ENCODE data around the gene C1orf35.

C1orf35 gene

DNA sequence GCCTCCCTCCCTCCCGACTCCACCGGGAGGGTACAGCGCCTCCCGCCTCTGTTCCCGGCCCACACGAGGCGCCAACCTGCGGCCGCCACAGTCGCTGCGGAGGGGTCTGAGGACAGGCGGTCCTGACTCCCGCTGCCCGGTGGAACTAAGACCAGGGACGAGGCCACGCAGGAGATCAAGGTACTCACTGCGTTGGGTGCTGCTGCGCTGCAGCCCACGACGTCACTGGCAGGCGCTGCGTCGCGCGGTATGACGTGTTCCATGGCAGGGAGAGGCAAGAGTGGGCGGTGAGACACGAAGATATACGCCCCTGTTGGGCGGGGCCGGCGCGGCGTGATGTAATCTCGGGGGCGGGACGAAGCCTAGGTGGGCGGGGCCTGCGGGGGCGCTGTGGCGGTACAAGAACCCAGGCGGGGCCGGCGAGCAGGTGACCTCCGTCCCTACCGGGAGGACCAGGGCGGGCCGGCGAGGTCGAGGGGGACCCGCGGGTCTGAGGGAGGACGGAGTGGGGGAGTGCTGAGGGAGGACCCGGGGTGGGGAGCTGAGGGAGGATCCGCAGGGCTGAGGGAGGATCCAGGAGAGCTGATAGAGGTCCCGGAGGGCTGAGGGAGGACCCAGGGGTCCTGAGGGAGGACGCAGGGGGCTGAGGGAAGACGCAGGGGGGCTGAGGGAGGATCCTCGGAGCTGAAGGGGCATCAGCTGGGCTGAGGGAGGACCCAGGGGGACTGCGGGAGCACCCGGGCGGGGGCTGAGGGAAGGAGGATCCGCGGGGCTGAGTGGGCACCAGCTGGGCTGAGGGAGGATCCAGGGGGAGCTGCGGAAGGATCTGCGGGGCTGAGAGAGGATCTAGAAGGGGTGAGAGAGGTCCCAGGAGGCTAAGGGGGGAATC lies 6.2 kb upstream of the C1orf35 start, which contains the start of gene MRPL55:
TSS of gene MRPL55 (minus strand) at position 227 of the 889 bp plus-strand sequence. CDS start 1,039 bp downstream, outside the sequence.
- DNase-seq (ENCODE audit: low read depth in 2 of 2): peak; percentile 99 to 100

DNA sequence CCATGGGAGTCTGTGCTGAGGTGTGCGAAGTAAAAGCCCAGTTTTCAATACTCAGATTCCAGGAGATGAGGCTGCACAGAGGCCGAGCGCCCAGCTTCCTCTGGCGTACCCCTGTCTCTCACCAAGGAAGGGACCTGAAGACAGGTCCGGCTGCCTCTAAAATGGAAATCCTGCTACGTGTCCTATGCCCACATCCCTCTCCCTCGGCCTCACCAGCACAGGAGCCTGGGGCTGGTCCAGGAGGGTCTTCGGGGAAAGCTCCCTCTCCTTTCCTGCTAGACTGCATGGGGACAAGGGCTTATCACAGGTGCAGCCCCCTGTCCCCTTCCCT lies 5.6 kb upstream of the C1orf35 start:
- no peak for DNase-seq (ENCODE audit: low read depth in 2 of 2)

DNA sequence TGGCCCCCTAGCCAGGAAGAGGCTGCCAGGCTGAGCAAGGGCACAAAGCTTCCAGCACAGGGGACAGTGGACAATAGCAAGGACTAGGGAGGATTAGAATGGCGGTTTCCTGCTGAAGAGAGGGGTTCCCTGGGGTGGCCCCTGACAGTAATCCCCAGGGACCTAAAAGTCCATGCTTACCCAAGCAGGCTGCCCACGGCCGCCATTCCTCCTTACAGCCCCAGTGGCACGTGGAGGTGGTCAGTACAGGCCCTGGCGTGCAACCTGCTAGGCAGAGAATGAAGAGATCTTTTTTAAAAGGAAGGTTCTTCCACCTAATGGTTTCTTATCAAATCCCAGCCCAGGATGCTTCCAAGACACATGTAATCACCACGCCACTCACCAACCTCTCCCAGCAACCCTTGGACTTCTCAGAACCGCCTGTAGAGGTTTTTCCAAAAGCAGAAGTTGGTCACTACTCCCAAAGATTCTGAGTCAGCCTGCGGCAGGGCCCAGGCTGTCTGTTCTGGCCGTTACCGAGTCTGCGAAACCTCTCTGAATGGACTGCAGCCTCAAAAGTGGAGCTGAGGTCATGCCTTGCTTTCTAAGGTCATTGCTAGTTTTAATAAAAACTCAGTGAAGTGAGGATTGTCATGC lies 5.0 kb upstream of the C1orf35 start:
- no peak for DNase-seq (ENCODE audit: low read depth in 2 of 2)

DNA sequence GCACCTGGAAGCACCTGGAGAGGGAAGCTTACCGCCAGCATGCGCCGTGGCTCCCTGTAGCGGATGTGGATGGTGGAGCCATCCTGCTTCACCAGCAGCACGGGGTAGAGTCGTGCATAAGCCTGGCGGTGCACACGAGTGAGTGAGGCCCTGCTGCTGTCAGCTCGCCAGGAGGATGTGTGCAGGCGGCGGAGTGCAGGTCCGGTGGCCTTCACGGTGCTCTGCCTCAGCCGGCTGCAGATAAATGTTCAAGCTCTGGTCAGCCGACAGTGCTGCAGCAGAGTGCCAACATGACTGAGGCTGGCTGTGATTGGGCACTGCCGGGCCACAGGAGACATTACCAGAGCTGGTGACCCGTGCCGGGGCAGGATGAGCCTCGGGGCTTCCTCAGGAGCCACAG lies 4.5 kb upstream of the C1orf35 start:
- no peak for DNase-seq (ENCODE audit: low read depth in 2 of 2)

DNA sequence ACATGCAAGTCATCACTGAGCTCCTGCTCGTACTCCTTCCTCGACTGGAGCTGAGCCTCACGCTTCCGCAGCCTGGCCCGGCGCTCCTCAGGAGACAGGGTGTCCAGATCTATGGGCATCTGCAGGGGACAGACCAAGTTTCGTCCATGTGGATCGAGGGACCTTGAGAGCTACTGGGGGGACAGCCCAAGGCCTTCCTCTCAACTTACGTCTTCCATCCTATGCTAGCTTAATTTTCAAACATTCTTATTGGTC lies 3.6 kb upstream of the C1orf35 start:
- no peak for DNase-seq (ENCODE audit: low read depth in 2 of 2)

DNA sequence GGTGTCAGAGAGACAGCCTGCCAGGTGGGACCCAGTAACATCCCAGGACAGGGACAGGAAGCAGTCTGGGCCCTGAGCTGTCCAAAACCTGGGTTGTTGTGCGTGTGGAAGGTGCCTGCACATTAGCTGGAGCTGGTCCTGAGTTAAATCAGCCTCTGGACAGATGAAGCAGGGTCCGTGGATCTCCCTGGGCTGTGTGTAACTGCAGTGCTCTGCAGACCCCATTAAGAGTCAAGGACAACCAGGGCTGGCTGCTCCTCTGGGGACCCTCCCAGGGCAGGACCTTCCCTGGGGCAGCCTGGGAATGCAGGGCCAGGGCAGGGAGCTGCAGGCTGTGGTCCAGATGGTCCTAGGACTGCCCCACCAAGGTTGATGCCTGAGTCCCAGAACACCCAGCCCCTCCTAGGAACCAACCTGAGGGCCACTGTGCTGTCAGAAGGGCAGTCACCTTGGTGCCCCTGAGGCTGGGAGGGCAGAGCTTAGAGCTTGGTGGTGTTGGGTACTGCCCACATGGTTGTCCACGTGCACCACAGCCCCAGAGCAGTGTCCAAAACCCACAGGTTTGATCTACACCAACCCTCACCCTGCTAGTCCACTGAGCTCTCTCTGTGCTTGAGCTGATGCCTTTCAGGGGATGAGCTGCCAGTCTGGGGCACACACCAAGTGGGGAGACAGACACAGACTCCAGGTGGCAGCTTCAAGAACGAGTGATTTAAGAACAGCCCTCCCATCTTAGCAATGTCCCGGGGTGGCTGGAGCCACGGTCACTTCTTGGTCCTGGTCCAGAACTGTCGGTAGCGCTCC lies 3.1 kb upstream of the C1orf35 start:
- no peak for DNase-seq (ENCODE audit: low read depth in 2 of 2)

DNA sequence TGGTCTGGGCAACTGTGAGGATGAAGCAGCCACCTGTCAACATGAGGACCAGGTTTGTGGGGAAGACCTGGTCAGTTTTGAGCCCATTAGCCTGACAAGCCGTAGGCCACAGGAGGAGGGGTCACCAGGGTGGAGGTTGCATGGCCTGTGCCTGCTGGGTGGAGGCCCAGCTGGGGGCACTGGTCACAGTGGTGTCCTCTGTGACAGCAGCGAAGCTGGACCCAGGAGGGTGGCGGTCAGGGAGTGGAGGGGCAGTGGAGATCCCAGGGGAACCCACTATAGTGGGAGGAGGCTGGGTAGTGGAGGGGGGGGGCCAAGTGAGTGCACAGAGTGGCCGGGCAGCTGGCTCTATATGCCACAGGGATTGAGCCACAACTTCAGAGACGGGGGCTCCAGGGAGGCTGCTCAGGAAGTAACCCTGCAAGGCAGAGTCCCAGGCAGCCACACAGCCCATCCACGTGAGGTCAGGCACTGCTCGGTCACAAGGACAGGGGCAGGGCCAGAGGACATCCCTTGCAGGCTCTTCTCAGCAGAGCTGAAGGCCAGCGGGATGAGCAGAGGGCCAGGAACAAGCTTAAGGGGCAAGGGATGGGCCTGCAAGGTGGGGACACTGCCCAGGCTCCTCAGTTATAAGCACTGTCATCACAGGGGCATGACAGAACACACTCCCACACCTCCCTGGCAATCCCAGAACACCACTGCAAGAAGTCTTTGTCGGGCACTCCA lies 2.3 kb upstream of the C1orf35 start:
- DNase-seq (ENCODE audit: low read depth in 2 of 2): no peak

DNA sequence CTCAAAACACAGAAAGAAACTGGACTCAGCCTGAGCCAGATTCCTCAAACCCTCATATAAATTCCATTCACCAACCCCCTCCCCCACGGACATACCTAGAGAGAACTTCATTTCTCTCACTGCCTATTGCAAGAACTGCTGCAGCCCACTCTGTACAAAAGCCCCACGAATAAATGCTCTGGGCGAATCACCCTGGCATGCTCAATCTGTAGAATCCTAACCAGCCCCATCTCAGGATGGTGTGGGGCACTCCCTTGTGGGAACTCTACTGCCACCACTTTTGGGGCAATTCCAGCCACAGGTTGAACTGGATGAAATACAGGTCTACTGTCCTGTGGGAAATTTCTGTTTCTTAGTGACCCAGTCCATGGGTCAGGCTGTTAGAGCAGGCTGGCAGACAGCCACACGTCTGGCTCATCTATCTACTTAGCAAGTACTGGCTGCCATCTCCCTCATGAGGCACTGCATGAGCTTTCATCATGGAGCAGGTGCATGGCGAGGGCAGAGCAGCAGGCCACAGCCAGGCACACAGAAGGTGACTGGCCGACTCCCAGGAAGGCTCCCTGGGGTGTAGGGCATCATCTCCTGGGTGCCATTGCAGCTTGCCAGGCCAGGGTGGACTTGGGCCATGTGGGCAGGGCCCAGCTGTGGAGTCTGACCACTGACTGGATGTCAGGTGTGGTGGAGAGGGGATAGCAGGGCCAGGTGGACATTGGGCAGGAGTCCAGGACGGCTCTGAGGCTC lies 1.6 kb upstream of the C1orf35 start:
- DNase-seq (ENCODE audit: low read depth in 2 of 2): no peak

DNA sequence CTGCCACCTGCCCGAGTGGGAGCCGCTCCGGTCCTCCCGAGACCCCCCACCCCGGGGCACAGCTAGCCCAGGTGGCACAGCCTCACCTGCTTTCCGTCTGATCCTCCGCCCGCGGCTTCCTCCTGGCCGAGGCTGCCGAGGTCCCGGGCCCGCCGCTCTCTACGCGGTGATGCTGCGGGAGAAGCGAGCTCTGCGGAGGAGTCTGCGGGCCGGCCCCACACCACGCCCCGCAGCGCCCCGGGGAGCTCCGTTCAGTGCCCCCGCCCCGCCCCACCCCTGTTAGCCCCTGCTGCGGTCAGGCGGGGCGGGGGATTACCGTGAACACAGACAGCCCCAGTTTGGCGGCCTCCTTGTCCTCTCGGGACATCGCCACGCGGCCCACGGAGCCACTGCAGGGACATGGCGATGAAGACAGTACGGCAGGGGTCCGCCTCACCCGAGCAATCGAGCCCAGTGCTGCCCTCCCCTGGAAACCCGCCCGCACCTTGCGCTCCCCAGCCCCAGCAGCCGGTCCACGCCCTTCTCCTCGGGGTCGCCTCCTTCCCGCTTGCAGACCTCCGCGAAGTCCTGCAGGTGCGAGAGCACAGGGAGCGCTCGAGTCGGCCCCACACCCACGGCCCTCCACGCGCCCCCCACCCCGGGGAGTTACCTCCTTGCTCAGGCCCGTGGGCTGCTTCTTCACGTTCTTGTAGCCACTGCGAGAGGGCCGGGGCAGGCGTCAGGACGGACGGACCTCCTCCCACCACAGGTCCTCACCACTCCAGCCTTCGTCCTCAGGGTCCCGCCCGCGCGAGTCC lies 933 bp downstream of the C1orf35 start:
- DNase-seq (ENCODE audit: low read depth in 2 of 2): no peak

DNA sequence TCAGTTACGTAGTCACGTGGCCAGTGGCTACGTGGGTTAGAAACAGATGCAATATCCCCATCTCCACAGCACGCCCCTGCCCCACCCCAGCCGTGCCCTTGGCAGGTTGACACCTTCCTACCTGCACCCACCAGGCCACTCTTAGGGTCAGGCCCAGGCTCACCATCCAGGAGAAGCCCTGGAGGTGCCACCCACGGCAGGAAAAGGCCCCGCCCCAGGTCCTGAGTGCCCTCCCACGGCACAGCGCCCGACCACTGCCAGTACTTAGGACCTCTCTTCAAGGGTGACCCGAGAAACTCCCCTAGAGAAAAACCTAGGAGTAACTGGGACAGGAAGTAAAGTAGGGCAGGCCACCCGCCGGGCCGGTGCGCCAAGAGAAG lies 1.5 kb downstream of the C1orf35 start:
- no peak for DNase-seq (ENCODE audit: low read depth in 2 of 2)

DNA sequence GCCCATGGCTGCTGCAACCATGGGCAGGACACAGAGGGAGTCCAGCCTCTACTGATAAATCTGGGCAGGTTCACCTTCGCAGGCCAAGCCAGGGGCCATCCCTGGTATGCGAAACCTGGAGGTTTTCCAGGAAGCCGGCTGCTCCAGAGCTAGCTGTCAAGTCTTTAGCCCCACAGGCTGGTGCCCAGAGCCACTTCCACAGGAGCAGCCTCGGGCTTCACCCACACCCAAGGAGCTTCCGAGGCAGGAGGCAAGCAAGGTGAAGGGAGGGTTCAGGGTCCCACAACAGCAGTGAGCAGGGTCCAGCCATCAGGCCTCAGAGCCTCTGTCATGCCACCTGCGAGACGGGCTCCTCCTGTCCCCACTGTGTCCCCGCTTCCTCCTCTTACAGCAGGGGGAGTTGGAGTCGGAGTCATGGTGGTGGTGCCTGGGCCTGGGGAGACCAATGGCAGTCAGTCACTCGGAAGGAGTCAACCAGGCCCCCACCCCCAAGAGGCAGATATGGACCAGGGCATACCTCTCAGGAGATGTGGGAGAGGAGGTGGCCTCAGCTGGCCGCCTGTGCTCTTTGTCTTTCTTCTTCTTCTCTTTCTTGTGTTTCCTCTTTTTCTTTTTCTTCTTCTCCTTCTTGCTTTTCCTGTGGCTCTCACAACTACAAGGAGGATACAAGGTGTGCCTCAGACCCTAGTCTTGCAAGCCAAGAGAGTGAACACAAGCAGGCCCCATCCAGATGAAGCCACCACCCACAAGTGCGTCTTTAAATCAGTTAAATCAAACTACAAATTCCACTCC lies 2.1 kb downstream of the C1orf35 start:
- no peak for DNase-seq (ENCODE audit: low read depth in 2 of 2)

DNA sequence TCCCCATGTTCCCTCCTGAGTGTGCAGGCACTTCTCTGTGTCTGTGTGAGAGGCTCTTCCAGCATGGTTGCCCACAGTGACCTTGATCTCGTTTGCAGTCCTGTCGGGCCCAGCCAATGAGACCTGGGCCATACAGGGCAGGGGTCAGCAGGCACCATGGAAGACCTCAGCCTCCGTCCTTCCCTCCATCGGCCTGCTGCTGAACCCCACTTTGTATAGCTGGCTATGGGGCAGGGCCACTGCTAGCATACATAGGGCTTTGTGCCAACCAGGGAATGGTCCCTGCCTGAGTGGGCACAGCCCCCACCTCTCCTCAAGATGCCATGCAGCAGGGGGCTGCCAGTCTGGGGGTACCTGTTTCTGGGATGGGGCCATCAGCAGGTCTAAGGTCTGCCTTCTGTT lies 3.8 kb downstream of the C1orf35 start:
- DNase-seq (ENCODE audit: low read depth in 2 of 2): no peak

DNA sequence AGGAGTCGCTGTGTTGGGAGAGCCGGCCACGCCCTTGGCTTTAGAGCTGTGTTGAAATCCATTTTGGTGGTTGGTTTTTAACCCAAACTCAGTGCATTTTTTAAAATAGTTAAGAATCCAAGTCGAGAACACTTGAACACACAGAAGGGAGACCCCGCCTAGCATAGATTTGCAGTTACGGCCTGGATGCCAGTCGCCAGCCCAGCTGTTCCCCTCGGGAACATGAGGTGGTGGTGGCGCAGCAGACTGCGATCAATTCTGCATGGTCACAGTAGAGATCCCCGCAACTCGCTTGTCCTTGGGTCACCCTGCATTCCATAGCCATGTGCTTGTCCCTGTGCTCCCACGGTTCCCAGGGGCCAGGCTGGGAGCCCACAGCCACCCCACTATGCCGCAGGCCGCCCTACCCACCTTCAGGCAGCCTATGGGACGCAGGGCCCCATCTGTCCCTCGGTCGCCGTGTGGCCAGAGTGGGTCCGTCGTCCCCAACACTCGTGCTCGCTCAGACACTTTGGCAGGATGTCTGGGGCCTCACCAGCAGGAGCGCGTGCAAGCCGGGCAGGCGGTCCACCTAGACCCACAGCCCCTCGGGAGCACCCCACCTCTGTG lies 4.7 kb downstream of the C1orf35 start:
- no peak for DNase-seq (ENCODE audit: low read depth in 2 of 2)

DNA sequence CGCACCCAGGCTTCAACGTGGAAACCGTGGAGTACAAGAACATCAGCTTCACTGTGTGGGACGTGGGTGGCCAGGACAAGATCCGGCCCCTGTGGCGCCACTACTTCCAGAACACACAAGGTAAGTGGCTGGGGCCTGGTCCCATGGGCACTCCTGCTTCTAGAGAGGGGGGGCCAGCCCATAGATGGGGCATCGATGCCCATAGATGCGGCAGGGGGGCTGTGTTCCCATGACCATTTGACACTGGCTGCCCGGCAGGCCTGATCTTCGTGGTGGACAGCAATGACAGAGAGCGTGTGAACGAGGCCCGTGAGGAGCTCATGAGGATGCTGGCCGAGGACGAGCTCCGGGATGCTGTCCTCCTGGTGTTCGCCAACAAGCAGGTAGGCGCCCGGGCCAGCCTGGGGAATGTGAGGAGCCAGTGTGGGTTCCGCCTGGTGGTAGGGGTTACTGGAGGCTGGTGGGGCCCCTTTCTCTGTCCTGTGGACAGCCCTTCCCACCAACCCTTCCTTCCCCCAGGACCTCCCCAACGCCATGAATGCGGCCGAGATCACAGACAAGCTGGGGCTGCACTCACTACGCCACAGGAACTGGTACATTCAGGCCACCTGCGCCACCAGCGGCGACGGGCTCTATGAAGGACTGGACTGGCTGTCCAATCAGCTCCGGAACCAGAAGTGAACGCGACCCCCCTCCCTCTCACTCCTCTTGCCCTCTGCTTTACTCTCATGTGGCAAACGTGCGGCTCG lies 5.6 kb downstream of the C1orf35 start:
- no peak for DNase-seq (ENCODE audit: low read depth in 2 of 2)

DNA sequence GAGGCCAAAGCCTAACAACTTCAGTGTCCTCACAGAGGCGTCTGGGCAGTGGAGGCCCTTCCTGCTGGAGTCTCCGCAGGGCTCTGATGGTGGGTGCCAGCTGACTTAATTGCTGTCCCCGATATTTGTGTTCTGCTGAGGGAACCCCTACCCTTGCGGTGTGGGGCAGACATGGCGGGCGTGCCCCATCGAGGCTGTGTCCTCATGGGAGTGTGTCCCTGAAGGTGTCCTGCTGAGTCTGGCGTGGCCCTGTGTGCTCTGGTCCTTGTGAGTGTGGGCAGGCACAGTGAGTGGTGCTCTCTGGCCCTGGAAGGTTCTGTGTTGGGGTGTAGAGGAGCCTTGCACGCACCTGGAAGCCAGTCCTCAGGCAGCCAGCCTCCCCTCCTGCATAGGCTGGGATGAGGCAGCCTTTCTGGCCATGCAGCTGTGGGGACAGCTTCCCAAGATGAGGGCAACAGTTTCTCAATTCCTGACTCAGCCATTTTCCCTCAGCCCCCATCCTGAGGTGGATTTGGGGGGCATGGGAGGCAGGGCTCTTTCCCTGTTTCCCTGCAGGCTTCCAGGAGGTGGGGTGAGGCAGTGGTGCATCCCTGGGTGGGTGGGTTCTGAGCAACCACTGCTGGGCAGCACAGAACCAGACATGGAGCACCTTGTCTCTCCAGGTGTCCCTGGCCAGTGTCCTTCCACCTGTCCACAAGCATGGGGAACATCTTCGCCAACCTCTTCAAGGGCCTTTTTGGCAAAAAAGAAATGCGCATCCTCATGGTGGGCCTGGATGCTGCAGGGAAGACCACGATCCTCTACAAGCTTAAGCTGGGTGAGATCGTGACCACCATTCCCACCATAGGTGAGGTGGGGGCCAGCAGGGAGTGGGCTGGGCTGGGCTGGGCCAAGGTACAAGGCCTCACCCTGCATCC lies 6.5 kb downstream of the C1orf35 start:
- no peak for DNase-seq (ENCODE audit: low read depth in 2 of 2)

DNA sequence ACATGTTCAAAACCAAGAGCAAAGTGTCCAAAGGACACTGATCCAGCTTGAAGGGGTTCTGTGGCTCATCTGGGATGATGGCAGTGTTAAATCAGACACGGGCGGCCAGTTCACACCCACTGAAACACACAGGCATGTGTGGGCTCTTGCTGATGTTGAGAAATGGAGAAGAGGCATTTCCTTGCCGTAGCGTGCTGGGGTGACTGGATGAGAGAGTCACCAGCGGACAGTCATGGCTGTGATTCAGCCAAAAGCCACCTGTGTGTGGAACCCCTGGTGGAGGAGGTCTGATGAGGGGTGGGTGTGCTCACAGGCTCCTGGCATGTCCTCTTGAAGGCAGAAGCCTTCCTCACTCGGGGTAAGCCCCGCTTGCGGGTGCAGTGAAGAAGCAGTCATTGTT lies 7.2 kb downstream of the C1orf35 start:
- no peak for DNase-seq (ENCODE audit: low read depth in 2 of 2)

DNA sequence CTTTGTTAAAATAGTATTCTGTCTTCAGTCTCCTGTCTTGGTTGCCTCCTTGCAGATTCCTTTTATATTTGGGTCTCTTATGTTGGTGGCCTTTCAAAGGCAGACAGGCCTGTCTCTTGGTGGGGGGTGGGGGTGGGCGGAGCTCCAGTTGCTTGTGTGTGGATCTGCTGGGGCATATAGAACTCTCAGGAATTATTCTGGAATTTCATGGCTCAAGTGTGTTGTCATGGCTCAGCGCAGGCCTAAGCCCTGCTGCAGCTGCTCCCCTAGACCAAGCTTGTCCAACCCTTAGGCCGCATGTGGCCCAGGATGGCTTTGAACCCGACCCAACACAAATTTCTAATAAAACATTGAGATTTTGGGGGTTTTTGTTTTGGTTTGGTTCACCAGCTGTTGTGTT lies 8.0 kb downstream of the C1orf35 start:
- DNase-seq (ENCODE audit: low read depth in 2 of 2): no peak
